GM23248 (cell line): Measurements from ENCODE around the gene KLHL6. TPM values are rescaled to one million over a fixed set of nuclear protein-coding genes. Genes with fewer than 3 reads are reported as not detected.
"Not testable (repeated sequence)": the region's sequence is repeated elsewhere in the genome, so short reads cannot be mapped to it uniquely, and the experiment has no call there.

ENCODE experiments used
- DNase-seq: peaks from one replicate; pipeline ENCODE4 v3.0.0-alpha.2; 2015
- H2AFZ ChIP-seq: fragments of 200-600 bp; sonication (generic); 2 replicates; pipeline ENCODE4 v1.6.1; 2016; ENCODE audit warnings: antibody characterized with exemption
- H3F3A ChIP-seq: fragments of 200-600 bp; sonication (generic); 2 replicates; pipeline ENCODE4 v1.6.1; 2016; ENCODE audit warnings: mild to moderate bottlenecking, antibody characterized with exemption, mixed run types; ENCODE audit not compliant: insufficient read depth
- H3K27ac ChIP-seq: fragments of 200-600 bp; sonication (generic); 2 replicates; pipeline ENCODE4 v1.5.1; 2016; ENCODE audit warnings: mild to moderate bottlenecking
- H3K27me3 ChIP-seq: fragments of 200-600 bp; sonication (generic); replicated peaks from 2 replicates; pipeline ENCODE4 v1.6.1; 2016; ENCODE audit warnings: mild to moderate bottlenecking; ENCODE audit not compliant: insufficient read depth
- H3K36me3 ChIP-seq: fragments of 200-600 bp; sonication (generic); 2 replicates; pipeline ENCODE4 v1.6.1; 2016; ENCODE audit warnings: low read depth, mild to moderate bottlenecking
- H3K4me1 ChIP-seq: fragments of 200-600 bp; sonication (generic); 2 replicates; pipeline ENCODE4 v1.6.1; 2016; ENCODE audit warnings: mild to moderate bottlenecking; ENCODE audit not compliant: insufficient read depth
- H3K4me2 ChIP-seq: fragments of 200-600 bp; sonication (generic); one replicate; pipeline ENCODE4 v1.6.1; 2016; ENCODE audit warnings: mild to moderate bottlenecking; ENCODE audit not compliant: unreplicated experiment
- H3K4me3 ChIP-seq: fragments of 200-600 bp; sonication (generic); 2 replicates; pipeline ENCODE4 v1.5.1; 2016; ENCODE audit warnings: mild to moderate bottlenecking
- H3K79me2 ChIP-seq: fragments of 200-600 bp; sonication (generic); 2 replicates; pipeline ENCODE4 v1.6.1; 2016; ENCODE audit warnings: mild to moderate bottlenecking; ENCODE audit not compliant: insufficient read depth
- H3K9ac ChIP-seq: fragments of 200-600 bp; sonication (generic); 2 replicates; pipeline ENCODE4 v1.6.1; 2016; ENCODE audit warnings: mild to moderate bottlenecking
- H3K9me2 ChIP-seq: fragments of 200-600 bp; sonication (generic); 2 replicates; pipeline ENCODE4 v1.6.1; 2016; ENCODE audit warnings: mixed run types, mild to moderate bottlenecking, moderate library complexity; ENCODE audit not compliant: insufficient read depth
- H3K9me3 ChIP-seq: fragments of 200-600 bp; sonication (generic); one replicate; pipeline ENCODE4 v1.6.1; 2017; ENCODE audit warnings: low read depth
- H4K20me1 ChIP-seq: fragments of 200-600 bp; sonication (generic); 2 replicates; pipeline ENCODE4 v1.6.0; 2016; ENCODE audit not compliant: insufficient read depth
- EZH2 ChIP-seq: fragments of 200-600 bp; sonication (generic); IDR thresholded peaks from 2 replicates; pipeline ENCODE4 v1.6.1; 2018; ENCODE audit warnings: antibody characterized with exemption, mild to moderate bottlenecking; ENCODE audit not compliant: insufficient read depth, poor library complexity, severe bottlenecking
- EZH2phosphoT487 ChIP-seq: fragments of 200-600 bp; sonication (generic); IDR thresholded peaks from 2 replicates; pipeline ENCODE4 v1.6.1; 2018; ENCODE audit warnings: antibody characterized with exemption, moderate library complexity, mild to moderate bottlenecking, low read depth; ENCODE audit not compliant: insufficient read depth
- WGBS, 2 experiments: methylation state at CpG; one replicate each; pipeline ENCODE4 v1.1.6; 2015 to 2017; ENCODE audit warnings: low lambda C conversion rate in 2 of 2, low coverage in 1 of 2; ENCODE audit errors: missing lambda C conversion rate in 2 of 2; 5-methylcytosine and 5-hydroxymethylcytosine counted together
- in situ Hi-C: fragments of 300-500 bp; cut with MboI; formaldehyde crosslinking; loops from 2 replicates; pipeline ENCODE4 v1.15.0; 2020
- polyA plus RNA-seq: library from polyadenylated mRNA; unstranded; fragments of >200 nt; fragmentation: Nextera tagmentation; extraction: Ambion mirVana; gene quantifications from 2 replicates; pipeline ENCODE4 v1.2.1, GENCODE V29; 2016
- total RNA-seq: library from RNA; depleted of rRNA; stranded (reverse); fragments of >200 nt; shearing (Covaris generic); gene quantifications from 2 replicates; pipeline ENCODE4 v1.2.3, GENCODE V29; 2014

The KLHL6 gene
- total and polyA plus RNA-seq, 2 experiments from 2014 or later, result not detected

DNA sequence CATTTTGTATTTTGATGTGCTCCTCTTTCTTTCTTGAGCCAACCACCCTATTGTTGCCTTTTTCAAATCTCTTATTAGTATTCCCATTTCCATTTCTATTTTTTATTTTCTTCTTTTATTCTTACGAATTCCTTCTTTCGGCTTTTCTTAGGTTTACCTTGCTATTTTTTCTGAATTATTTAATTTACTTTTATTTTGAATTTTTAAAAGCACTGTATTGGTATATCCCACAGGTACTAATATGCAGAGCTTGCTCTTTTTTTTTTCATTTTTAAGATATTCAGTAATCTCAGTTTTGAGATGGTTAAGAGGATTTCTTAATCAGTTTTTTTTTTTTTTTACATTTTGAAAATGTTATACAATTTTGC, 108.7 kb downstream of the KLHL6 start:
- Histone ChIP-seq H3K36me3 (no peaks in the 10 kb centered on the region), H4K20me1 (no peaks in the 10 kb centered on the region), H3K27ac (peak overlapping the region; percentile 42; the same call in 1 of the 2 replicates), H3F3A (no peaks in the 10 kb centered on the region), H3K79me2 (no peaks in the 10 kb centered on the region; the same call in 1 of the 2 replicates), H2AFZ (peak overlapping the region; percentile 98), H3K27me3 (0 out of 2 replicates have a peak, but pooled peaks cover 5% of the 10 kb centered on the region), H3K9ac (peak overlapping the region; percentile 85), H3K4me2 (peak overlapping the region; percentile 94), H3K9me3 (no peaks in the 10 kb centered on the region), H3K9me2 (no peaks in the 10 kb centered on the region), H3K4me3 (peak overlapping the region; percentile 87), H3K4me1 (peaks cover 12% of the 10 kb centered on the region; the same call in 1 of the 2 replicates)
- in situ Hi-C loops, result no loop called here
- no peak for DNase-seq
- 96% methylated on average over 2 of the region's 2 CpGs for WGBS, 2 experiments
- TF ChIP-seq EZH2 (no peak), EZH2phosphoT487 (no peak)

DNA sequence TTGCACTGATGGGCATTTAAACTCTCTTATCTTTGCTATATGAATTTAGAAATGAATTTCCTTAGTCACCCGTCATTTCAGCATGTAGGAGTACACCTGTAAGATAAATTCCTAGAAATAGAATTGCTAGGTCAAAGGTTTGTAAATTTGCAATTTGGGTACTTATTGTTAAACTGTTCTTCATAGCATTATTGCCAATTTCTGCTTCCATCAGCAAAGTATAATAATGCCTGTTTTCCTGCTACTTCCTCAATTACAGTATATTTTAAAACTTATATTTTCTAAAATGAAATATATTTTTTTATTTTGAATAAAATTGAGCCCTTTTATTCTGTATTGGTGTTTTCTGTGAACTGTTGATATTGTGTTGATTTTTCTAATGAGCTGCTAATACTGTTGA, 110.8 kb downstream of the KLHL6 start:
- H4K20me1 ChIP-seq, result no peaks in the 10 kb centered on the region
- WGBS, 2 experiments, result 73 to 91% methylated on average over 1 of the region's 1 CpG
- H3K27me3 ChIP-seq, result 0 out of 2 replicates have a peak, but pooled peaks cover 5% of the 10 kb centered on the region
- no peaks in the 10 kb centered on the region for H3F3A ChIP-seq
- TF ChIP-seq EZH2 (no peak), EZH2phosphoT487 (no peak)
- no peak overlapping the region for H3K4me2 ChIP-seq
- in situ Hi-C loops, result no loop called here
- DNase-seq, result no peak
- no peaks in the 10 kb centered on the region for H3K9me3 ChIP-seq
- H3K79me2 ChIP-seq, result no peaks in the 10 kb centered on the region
- H3K9me2 ChIP-seq, result no peaks in the 10 kb centered on the region
- no peak overlapping the region for H3K9ac ChIP-seq
- no peak overlapping the region for H2AFZ ChIP-seq
- H3K4me3 ChIP-seq, result no peak overlapping the region
- H3K36me3 ChIP-seq, result no peaks in the 10 kb centered on the region
- H3K27ac ChIP-seq, result no peak overlapping the region
- peaks cover 12% of the 10 kb centered on the region; the same call in 1 of the 2 replicates for H3K4me1 ChIP-seq

DNA sequence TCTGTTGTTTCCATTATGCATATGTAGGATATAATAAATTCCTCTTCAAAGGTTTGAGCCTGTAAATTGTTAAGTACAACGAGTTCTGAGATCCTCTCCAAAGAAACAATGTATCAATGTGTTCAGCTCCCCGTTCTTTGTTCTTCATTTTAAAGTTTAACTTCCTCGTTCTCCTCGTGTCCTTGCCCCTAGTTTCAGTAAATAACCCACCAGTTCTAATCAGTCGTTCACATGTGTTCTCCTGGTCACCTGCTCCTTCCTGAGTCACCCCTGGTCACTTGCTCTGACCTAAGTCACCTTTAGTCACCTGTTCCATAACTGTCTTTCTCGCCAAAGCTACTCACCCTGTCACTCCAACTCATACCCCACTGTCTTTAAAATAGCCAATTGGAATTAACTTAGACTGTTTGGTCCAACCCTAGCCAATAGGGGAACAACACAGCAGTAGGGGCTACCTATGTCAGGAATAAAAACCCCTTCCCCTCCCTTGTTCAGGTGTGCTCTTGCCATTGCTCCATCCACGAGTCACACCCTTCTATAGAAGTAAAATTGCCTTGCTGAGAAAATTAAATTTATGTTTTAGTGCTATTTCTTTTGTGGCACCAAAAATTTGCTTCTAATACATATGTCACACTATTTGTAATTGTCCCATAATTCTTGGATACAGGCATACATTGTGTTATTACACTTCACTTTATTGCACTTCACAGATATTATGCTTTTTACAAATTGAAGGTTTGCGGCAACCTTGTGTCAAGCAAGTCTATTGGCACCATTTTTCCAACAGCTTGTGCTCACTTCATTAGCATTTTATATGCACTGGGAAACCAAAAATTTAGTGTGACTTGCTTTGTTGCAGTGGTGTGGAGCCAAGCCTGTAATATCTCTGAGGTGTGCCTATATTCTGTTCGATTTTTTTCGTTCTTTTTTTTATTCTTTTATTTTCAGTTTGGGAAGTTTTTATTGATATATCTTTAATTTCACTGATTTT, 111.8 kb downstream of the KLHL6 start:
- H4K20me1 ChIP-seq, result no peaks in the 10 kb centered on the region
- H3K9ac ChIP-seq, result no peak overlapping the region
- no peak overlapping the region for H3K4me3 ChIP-seq
- H3K9me2 ChIP-seq, result no peaks in the 10 kb centered on the region
- 58 to 65% methylated on average over 10 of the region's 10 CpGs for WGBS, 2 experiments
- no peak for DNase-seq
- in situ Hi-C loops, result no loop called here
- H3K27ac ChIP-seq, result no peak overlapping the region
- H3F3A ChIP-seq, result no peaks in the 10 kb centered on the region
- 0 out of 2 replicates have a peak, but pooled peaks cover 5% of the 10 kb centered on the region for H3K27me3 ChIP-seq
- H3K4me2 ChIP-seq, result no peak overlapping the region
- H3K9me3 ChIP-seq, result no peaks in the 10 kb centered on the region
- peaks cover 12% of the 10 kb centered on the region; the same call in 1 of the 2 replicates for H3K4me1 ChIP-seq
- H3K79me2 ChIP-seq, result no peaks in the 10 kb centered on the region
- H3K36me3 ChIP-seq, result no peaks in the 10 kb centered on the region
- H2AFZ ChIP-seq, result no peak overlapping the region
- TF ChIP-seq EZH2phosphoT487 (no peak), EZH2 (no peak)

DNA sequence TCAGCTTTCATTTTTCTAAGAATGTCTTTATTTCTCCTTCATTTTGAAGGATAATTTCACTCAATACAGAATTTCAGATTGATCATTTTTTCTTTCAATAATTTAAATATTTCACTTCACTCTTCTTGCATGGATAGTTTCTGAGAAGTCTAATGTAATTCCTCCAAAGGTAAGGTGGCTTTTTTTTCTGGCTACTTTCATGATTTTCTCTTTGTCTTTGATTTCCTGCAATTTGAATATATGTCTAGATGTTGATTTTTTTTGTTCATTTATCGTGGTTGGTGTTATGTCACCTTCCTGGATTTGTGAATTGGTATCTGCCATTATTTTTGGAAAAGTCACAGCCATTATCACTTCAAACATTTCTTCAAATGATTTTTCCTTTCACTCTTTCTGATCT, 112.5 kb downstream of the KLHL6 start:
- H3K9me3 ChIP-seq, result no peaks in the 10 kb centered on the region
- no peak overlapping the region for H3K27ac ChIP-seq
- H3K36me3 ChIP-seq, result no peaks in the 10 kb centered on the region
- no peak overlapping the region for H3K9ac ChIP-seq
- peaks cover 6% of the 10 kb centered on the region; the same call in 1 of the 2 replicates for H3K4me1 ChIP-seq
- no peaks in the 10 kb centered on the region for H3K79me2 ChIP-seq
- no peak overlapping the region for H2AFZ ChIP-seq
- no peak overlapping the region for H3K4me2 ChIP-seq
- 0 out of 2 replicates have a peak, but pooled peaks cover 5% of the 10 kb centered on the region for H3K27me3 ChIP-seq
- WGBS, 2 experiments, result 40 to 74% methylated on average over 1 of the region's 1 CpG
- in situ Hi-C loops, result no loop called here
- no peak for TF ChIP-seq EZH2
- TF ChIP-seq EZH2phosphoT487, result no peak
- no peaks in the 10 kb centered on the region for H3K9me2 ChIP-seq
- H4K20me1 ChIP-seq, result no peaks in the 10 kb centered on the region
- DNase-seq, result no peak
- no peaks in the 10 kb centered on the region for H3F3A ChIP-seq
- no peak overlapping the region for H3K4me3 ChIP-seq

DNA sequence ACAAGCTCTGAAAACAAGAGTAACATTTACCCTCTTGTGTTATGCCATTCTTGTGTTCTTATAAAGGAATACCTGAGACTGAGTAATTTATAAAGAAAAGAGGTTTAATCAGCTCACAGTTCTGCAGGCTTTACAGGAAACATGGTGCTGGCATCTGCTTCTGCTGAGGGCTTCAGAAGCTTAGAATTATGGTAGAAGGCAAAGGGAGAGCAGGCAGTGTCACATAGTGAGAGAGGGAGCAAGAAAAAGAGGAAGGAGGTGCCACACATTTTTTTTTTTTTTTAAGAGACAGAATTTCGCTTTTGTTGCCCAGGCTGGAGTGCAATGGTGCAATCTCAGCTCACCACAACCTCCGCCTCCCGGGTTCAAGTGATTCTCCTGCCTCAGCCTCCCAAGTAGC, 115.0 kb downstream of the KLHL6 start:
- H3K9me2 ChIP-seq, in situ Hi-C loops, H4K20me1 ChIP-seq, H2AFZ ChIP-seq, H3K4me1 ChIP-seq, H3K9me3 ChIP-seq, H3K4me2 ChIP-seq, DNase-seq, H3K36me3 ChIP-seq, H3K9ac ChIP-seq, H3K4me3 ChIP-seq, H3K27me3 ChIP-seq, H3K79me2 ChIP-seq, H3K27ac ChIP-seq, H3F3A ChIP-seq: not testable (repeated sequence)
- WGBS, 2 experiments, result 73% methylated on average over 3 of the region's 3 CpGs
